Caco-2 (cell line): ENCODE data around the gene MTRF1. TPM values are rescaled to one million over a fixed set of nuclear protein-coding genes. Genes with fewer than 3 reads are reported as not detected.

ENCODE experiments used
- BruUV-seq: library from RNA; stranded (reverse); fragments of 400-500 nt; replicated peaks from 2 replicates; lab custom pipeline; 2021; lab: Mats Ljungman, UMichigan
- CTCF ChIA-PET: fragments of 300-600 bp; sonication (Branson Sonifier 250); formaldehyde crosslinking; loops from one replicate; lab custom pipeline; 2022; ENCODE audit warnings: antibody characterized with exemption; lab: Charles Lee
- POLR2A ChIA-PET: fragments of 300-600 bp; sonication (Branson Sonifier 250); formaldehyde crosslinking; loops from one replicate; lab custom pipeline; 2022; ENCODE audit warnings: antibody characterized with exemption; lab: Charles Lee
- DNase-seq, 2 experiments: peaks; one replicate each; pipeline versions ENCODE4 v3.0.0 to v3.0.0-alpha.2; 2020 to 2022
- H3K27me3 ChIP-seq: replicated peaks from 2 replicates; pipeline ENCODE4 v1.6.0; 2011; ENCODE audit warnings: low read length; ENCODE audit not compliant: control insufficient read depth, insufficient read depth
- H3K36me3 ChIP-seq: 2 replicates; pipeline ENCODE4 v1.5.1; 2011; ENCODE audit warnings: low read length; ENCODE audit not compliant: control insufficient read depth, insufficient read depth
- H3K4me1 ChIP-seq: fragments of 250-450 bp; sonication (Bioruptor Pico); 2 replicates; pipeline ENCODE4 v1.5.1; 2020; ENCODE audit warnings: mild to moderate bottlenecking
- H3K4me3 ChIP-seq: 2 replicates; pipeline ENCODE4 v1.5.1; 2011; ENCODE audit warnings: low read depth, mild to moderate bottlenecking, control low read depth, low read length
- H3K9me3 ChIP-seq: fragments of 250-450 bp; sonication (Bioruptor Pico); 2 replicates; pipeline ENCODE4 v1.5.1; 2020; ENCODE audit warnings: mild to moderate bottlenecking, moderate library complexity
- H3K27ac Mint-ChIP-seq: one replicate; pipeline ENCODE4 v1.8.0; 2022; ENCODE audit warnings: mixed read lengths; ENCODE audit not compliant: unreplicated experiment
- H3K27me3 Mint-ChIP-seq: one replicate; pipeline ENCODE4 v1.8.0; 2022; ENCODE audit warnings: mixed read lengths; ENCODE audit not compliant: insufficient read depth, unreplicated experiment
- H3K36me3 Mint-ChIP-seq: one replicate; pipeline ENCODE4 v1.8.0; 2022; ENCODE audit warnings: mild to moderate bottlenecking, mixed read lengths; ENCODE audit not compliant: insufficient read depth, unreplicated experiment
- H3K4me1 Mint-ChIP-seq: one replicate; pipeline ENCODE4 v1.8.0; 2022; ENCODE audit warnings: low read depth, mixed read lengths; ENCODE audit not compliant: unreplicated experiment
- H3K4me3 Mint-ChIP-seq: one replicate; pipeline ENCODE4 v1.8.0; 2022; ENCODE audit warnings: mild to moderate bottlenecking, moderate library complexity, mixed read lengths; ENCODE audit not compliant: unreplicated experiment
- H3K9me3 Mint-ChIP-seq: one replicate; pipeline ENCODE4 v1.8.0; 2022; ENCODE audit warnings: mixed read lengths; ENCODE audit not compliant: unreplicated experiment
- intact Hi-C: fragments of 100-400 bp; cut with micrococcal nuclease; formaldehyde crosslinking; loops from one replicate; pipeline ENCODE4 v1.10.0; 2022; ENCODE audit not compliant: unreplicated experiment
- total RNA-seq: library from RNA; stranded (reverse); gene quantifications from 2 replicates; pipeline ENCODE4 v1.2.3, GENCODE V29; 2022
- TF ChIP-seq, protein P1 (sequence below), 2 experiments: fragments of 200-600 bp in 1 of 2; IDR thresholded peaks; 1 replicate in 1 of 2; 2 replicates in 1 of 2; pipeline versions ENCODE4 v1.5.1 to v1.8.0; 2011 to 2022; ENCODE audit warnings: antibody characterized with exemption in 1 of 2, control low read depth in 1 of 2, inconsistent platforms in 1 of 2, low read depth in 1 of 2, low read length in 1 of 2, mild to moderate bottlenecking in 1 of 2, moderate library complexity in 1 of 2; ENCODE audit not compliant: insufficient read depth in 1 of 2, severe bottlenecking in 1 of 2, unreplicated experiment in 1 of 2

Gene MTRF1
- total RNA-seq, 1 experiment from 2014 or later, result 24.7 TPM

DNA sequence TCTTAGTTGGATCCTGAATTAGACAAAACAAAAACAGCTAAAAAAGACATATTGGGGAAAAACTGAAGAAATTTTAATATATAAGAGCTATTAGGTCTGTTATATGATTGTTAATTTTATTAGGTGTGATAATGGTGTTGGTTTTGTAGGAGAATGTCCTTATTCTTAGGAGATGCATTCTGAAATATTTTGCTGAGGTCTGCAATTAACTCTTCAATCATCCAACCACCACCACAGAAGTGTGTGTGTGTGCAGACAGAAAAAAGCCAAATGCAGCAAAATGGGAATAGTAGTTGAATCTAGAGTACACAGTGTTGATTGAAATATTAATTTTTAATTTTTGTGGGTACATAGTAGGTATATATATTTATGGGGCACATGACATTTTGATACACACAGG lies 56.9 kb downstream of the MTRF1 start:
- H3K36me3 Mint-ChIP-seq, result peaks cover 5% of the 10 kb centered on the region
- no peaks in the 10 kb centered on the region for H3K4me1 ChIP-seq
- H3K27me3 ChIP-seq, result no peaks in the 10 kb centered on the region; the same call in 1 of the 2 replicates
- no peaks in the 10 kb centered on the region for H3K27me3 Mint-ChIP-seq
- intact Hi-C loops, result no loop called here
- H3K4me1 Mint-ChIP-seq, result no peaks in the 10 kb centered on the region
- BruUV-seq, result no TSS peak
- no peak for DNase-seq
- CTCF ChIA-PET, result no interaction called here
- TF ChIP-seq, protein P1, sequence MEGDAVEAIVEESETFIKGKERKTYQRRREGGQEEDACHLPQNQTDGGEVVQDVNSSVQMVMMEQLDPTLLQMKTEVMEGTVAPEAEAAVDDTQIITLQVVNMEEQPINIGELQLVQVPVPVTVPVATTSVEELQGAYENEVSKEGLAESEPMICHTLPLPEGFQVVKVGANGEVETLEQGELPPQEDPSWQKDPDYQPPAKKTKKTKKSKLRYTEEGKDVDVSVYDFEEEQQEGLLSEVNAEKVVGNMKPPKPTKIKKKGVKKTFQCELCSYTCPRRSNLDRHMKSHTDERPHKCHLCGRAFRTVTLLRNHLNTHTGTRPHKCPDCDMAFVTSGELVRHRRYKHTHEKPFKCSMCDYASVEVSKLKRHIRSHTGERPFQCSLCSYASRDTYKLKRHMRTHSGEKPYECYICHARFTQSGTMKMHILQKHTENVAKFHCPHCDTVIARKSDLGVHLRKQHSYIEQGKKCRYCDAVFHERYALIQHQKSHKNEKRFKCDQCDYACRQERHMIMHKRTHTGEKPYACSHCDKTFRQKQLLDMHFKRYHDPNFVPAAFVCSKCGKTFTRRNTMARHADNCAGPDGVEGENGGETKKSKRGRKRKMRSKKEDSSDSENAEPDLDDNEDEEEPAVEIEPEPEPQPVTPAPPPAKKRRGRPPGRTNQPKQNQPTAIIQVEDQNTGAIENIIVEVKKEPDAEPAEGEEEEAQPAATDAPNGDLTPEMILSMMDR (IDR thresholded peaks at IDR 0.05; ENCODE audit: insufficient read depth in 1 of 2, low read depth in 1 of 2, low read length in 1 of 2, severe bottlenecking in 1 of 2, unreplicated experiment in 1 of 2), result no peak
- H3K36me3 ChIP-seq, result no peaks in the 10 kb centered on the region
- POLR2A ChIA-PET, result no interaction called here
- no peak overlapping the region for H3K4me3 ChIP-seq
- no peak overlapping the region for H3K4me3 Mint-ChIP-seq
- H3K9me3 ChIP-seq, result peaks cover 10% of the 10 kb centered on the region
- peaks cover 22% of the 10 kb centered on the region for H3K9me3 Mint-ChIP-seq
- no peak overlapping the region for H3K27ac Mint-ChIP-seq

DNA sequence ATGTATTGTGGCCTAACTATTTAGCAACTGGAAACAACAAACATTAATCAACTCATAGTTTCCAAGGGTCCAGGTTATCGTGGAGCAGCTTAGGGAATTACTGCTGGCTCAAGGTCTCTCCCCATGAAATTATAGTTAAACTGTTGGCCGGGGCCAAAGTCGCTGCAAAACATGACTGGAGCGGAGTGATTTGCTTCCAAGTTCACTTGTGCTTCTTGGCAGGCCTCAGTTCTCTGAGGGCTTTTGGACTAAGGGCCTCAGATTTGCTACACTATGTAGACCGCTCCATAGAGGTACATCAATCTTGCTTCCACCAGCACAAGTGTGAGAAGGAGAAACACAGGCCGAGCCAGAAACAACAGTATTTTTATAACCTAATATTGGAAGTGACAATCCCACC lies 59.6 kb downstream of the MTRF1 start:
- H3K4me1 Mint-ChIP-seq, result no peaks in the 10 kb centered on the region

GRCh38 chr13:41200126-41200525 lies 63.2 kb downstream of the MTRF1 start:
- H3K36me3 Mint-ChIP-seq, result no peaks in the 10 kb centered on the region
- no peak overlapping the region for H3K4me3 Mint-ChIP-seq
- Histone ChIP-seq H3K4me3 (no peak overlapping the region), H3K36me3 (no peaks in the 10 kb centered on the region), H3K4me1 (no peaks in the 10 kb centered on the region), H3K9me3 (no peaks in the 10 kb centered on the region), H3K27me3 (no peaks in the 10 kb centered on the region)
- no peak for DNase-seq
- CTCF ChIA-PET, result no interaction called here
- no TSS peak for BruUV-seq
- no peak overlapping the region for H3K27ac Mint-ChIP-seq
- no peaks in the 10 kb centered on the region for H3K9me3 Mint-ChIP-seq
- intact Hi-C loops, result no loop called here
- no peaks in the 10 kb centered on the region for H3K4me1 Mint-ChIP-seq
- H3K27me3 Mint-ChIP-seq, result no peaks in the 10 kb centered on the region
- TF ChIP-seq, protein P1 (IDR thresholded peaks at IDR 0.05; ENCODE audit: insufficient read depth in 1 of 2, low read depth in 1 of 2, low read length in 1 of 2, severe bottlenecking in 1 of 2, unreplicated experiment in 1 of 2), result no peak
- POLR2A ChIA-PET, result interaction anchor here (0.6 kb wide), 1 partner anchor 89 kb away, joined by 3 read pairs; no protein-coding TSS in a partner anchor

More for the DNA sequence above, 59.6 kb downstream of the MTRF1 start:
- H3K9me3 ChIP-seq, result no peaks in the 10 kb centered on the region
- ChIA-PET CTCF (no interaction called here), POLR2A (no interaction called here)
- Mint-ChIP-seq H3K9me3 (peaks cover 7% of the 10 kb centered on the region), H3K4me3 (no peak overlapping the region), H3K27ac (no peak overlapping the region), H3K27me3 (no peaks in the 10 kb centered on the region), H3K36me3 (no peaks in the 10 kb centered on the region)
- TF ChIP-seq, protein P1 (IDR thresholded peaks at IDR 0.05; ENCODE audit: insufficient read depth in 1 of 2, low read depth in 1 of 2, low read length in 1 of 2, severe bottlenecking in 1 of 2, unreplicated experiment in 1 of 2), result no peak
- H3K4me1 ChIP-seq, result no peaks in the 10 kb centered on the region
- intact Hi-C loops, result no loop called here
- H3K27me3 ChIP-seq, result no peaks in the 10 kb centered on the region; the same call in 1 of the 2 replicates
- BruUV-seq, result no TSS peak
- DNase-seq, result no peak
- no peak overlapping the region for H3K4me3 ChIP-seq
- no peaks in the 10 kb centered on the region for H3K36me3 ChIP-seq
